SW480 (cell line): ENCODE data around the gene LUC7L3.
"Not testable (repeated sequence)": the region's sequence is repeated elsewhere in the genome, so short reads cannot be mapped to it uniquely, and the experiment has no call there.

Experiments used
- DNase-seq: peaks from one replicate; pipeline ENCODE4 v3.0.0-alpha.2; 2016; ENCODE audit warnings: low spot score

Gene LUC7L3

DNA sequence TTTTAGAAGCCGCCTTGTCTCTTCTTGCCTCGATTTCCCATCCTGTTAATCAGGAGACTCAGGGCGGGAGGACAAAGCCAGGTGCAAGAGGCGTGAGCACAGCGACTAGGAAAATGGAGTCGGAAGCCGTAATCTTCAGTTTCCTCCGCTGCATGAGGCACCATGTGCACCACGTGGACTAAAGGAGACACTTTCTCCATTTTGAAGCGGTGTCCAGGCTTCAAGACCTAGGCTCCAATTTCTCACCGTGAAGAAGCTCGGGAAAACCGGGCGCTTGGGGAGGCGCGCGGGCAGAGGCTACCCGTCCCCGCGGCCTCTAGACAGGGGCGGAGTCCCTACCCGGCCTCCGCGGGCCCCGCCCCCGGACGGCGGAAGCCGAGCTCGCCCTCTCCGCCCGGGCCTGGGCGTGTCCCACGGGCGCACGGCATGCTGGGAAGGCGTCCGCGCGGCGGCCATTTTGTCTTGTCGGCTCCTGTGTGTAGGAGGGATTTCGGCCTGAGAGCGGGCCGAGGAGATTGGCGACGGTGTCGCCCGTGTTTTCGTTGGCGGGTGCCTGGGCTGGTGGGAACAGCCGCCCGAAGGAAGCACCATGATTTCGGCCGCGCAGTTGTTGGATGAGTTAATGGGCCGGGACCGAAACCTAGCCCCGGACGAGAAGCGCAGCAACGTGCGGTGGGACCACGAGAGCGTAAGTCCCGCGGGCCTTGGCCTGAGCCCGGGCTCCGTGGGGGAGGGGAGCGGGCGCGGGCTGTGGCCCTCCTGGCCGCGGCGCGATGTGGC lies at the start of gene LUC7L3:
LUC7L3 (plus strand) TSS at position 460 of the 780 bp plus-strand sequence; CDS start at position 590, 130 bp downstream.
- DNase-seq, result peak; percentile 93

DNA sequence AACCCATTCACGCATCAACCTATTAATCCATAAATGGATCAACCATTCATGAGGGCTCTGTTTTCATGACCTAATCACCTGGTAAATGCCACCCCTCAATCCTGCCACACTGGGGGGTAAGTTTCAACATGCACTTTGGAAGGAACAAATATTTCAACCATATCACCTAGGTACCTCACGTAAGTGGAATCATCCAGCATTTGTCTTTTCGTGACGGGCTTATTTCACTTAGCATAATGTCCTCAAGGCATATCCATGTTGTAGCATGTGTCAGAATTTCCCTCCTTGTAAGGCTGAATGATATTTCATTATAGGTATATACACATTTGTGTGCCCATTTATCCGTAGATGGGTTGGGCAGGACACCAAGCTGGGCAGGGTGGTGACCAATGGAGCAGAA lies 47.3 kb upstream of the LUC7L3 start:
- no peak for DNase-seq

- DNase-seq, result no peak
These were observed 46.4 kb upstream of the LUC7L3 start for GRCh38 chr17:50672831-50673551.

- no peak for DNase-seq
These were observed 44.2 kb upstream of the LUC7L3 start for GRCh38 chr17:50675190-50675589.

GRCh38 chr17:50675627-50676026 lies 43.8 kb upstream of the LUC7L3 start:
- DNase-seq, result no peak

GRCh38 chr17:50676065-50676975 lies 43.1 kb upstream of the LUC7L3 start:
- DNase-seq, result no peak

DNA sequence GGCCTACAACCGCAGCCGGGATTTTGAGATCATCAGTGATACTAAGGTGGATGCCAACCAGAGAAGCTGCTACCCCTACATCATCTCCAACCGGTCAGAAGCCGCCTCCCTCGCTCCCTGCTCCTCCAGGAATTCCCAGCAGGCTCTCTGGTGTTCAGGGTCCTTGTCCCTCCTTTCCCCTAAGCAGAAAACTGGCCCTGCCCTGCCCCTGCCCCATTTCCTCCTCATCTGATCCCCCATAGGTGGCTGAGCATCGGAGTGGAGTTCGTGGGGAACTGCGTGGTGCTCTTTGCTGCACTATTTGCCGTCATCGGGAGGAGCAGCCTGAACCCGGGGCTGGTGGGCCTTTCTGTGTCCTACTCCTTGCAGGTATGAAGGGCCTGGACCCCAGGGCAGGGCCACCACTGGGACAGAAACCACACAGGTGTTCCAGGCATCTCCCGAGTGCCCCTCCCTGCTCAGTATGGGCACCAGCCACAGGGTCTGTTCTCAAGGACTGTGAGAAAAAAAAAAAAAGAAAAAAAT lies 41.5 kb upstream of the LUC7L3 start:
- DNase-seq, result no peak

DNA sequence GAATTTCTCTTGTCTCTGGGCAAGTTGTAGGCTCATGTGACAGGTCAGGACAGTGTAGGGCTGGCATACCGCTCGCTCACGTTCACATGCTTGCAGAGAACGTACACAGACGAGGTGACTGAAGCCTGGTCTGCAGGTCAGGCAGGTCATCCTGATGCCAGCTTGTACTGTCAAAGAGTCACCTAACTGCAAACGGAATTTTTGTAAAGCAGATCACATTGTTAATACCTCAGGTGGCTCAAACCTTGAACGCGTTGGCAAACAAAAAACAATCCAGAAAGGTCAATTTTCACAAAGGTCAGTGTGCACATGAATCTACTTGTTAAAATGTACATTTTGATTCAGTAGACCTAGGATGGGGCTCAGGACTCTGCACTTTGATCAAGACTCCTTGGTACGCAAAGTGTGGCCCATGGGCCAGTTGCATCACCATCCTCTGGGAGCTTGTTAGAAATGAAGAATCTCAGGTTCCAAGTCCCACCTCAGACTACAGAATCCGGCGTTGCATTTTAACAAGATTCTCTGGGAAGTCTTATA lies 40.3 kb upstream of the LUC7L3 start:
- DNase-seq, result no peak

GRCh38 chr17:50680126-50680525 lies 39.3 kb upstream of the LUC7L3 start:
- DNase-seq, result no peak

DNA sequence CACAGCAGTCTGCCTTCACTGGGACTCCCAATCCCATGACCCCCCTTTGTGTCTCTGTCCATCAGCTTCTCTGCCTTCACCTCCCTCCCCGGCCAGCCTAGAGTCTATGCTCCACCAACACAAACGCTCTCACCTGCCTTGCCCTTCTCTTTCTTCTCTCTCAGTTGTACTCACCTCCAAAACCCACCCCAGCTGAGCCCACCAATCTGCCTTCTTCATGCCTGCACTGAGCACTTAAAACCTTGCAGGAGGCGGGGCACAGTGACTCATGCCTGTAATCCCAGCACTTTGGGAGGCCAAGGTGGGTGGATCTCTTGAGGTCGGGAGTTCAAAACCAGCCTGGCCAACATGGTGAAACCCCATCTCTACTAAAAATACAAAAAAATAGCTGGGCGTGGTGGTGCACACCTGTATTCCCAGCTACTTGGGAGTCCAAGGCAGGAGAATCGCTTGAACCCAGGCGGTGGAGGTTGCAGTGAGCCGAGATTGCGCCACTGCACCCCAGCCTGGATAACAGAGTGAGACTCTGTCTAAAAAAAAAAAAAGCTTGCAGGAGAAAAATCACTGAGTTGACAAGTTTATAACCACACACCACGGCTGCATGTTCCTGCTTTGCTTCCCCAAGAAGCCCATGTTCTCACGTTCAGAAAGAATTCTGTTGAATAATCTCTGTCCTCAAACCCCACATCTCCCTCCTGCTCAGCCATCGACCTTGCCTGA lies 38.7 kb upstream of the LUC7L3 start:
- DNase-seq, result not testable (repeated sequence)

- peak; percentile 59 for DNase-seq
These were observed 37.9 kb upstream of the LUC7L3 start for GRCh38 chr17:50681263-50682200.

DNA sequence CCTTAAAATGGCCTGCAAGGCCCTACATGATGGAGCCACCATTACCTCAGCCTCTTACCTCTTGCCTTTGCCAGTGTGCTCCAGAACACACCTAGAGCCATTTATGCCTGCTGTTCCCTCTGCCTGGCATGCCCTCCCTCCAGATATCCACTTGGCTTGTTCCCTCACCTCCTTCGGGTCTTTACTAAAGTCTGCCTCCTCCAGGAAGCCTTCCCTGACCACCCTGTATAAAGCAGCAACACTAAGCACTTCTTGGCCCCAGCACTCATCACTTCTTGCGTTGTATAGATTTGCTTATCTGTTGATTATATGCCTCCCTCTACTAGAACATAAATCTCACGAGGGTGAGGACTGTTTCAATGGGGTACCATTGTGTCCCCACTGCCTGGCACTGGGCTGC lies 37.0 kb upstream of the LUC7L3 start:
- no peak for DNase-seq

DNA sequence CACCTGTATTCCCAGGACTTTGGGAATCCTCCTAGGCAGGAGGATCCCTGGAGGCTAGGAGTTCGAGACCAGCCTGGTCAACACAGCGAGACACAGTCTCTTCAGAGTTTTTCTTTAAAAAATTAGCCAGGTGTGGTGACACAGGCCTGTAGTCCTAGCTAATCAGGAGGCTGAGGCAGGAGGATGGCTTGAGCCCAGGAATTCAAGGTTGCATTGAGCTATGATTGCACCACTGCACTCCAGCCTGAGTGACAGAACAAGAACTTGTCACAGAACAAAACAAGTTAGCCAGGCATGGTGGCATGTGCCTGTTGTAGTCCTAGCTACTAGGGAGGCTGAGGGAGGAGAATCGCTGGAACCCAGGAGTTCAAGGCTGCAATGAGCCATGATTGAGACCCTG lies 36.5 kb upstream of the LUC7L3 start:
- DNase-seq, result no peak

GRCh38 chr17:50683434-50684287 lies 35.7 kb upstream of the LUC7L3 start:
- DNase-seq, result no peak

DNA sequence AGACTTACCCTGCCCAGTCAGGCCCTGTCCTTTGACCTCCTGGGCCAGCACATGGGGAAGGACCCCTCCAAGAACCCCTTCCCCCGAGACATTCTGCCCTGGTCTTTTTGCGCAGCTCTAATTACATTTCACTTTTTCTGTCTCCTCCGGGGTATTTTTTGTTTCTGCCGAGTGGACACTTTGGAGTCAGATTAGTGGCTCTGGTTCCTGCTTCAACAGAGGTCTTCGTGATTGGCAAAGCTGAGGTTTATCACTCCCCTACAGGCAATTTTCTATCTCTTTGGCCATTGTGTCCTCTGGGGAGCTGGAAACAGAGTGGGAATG lies 35.2 kb upstream of the LUC7L3 start:
- DNase-seq, result no peak

DNA sequence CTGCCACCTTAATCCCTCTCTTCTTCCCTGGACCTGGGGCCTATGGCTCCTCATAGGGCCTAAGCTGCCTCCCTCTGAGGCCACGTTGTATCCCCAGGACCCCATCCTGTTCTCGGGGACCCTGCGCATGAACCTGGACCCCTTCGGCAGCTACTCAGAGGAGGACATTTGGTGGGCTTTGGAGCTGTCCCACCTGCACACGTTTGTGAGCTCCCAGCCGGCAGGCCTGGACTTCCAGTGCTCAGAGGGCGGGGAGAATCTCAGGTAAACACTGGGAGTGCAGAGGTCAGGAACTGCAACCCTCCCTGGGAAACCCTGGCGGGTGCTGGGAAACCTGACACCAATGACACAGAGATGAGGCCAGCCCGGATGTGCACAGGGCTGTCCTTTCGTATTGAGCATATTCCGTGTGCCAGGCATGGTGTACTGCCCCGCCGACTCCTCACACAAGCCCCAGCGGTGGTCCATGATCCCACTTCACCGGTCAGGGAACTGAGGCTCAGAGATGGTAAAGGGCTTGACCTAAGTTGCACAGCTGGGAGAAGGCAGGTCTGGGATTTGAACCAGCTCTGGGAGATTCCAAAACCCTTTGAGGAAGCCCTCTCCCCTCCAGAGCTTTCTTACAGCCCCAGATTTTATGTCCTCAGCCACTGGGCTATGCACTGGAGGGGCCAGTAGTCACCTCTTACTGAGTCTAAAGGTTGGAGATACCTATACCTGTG lies 34.6 kb upstream of the LUC7L3 start:
- DNase-seq, result peak; percentile 75

DNA sequence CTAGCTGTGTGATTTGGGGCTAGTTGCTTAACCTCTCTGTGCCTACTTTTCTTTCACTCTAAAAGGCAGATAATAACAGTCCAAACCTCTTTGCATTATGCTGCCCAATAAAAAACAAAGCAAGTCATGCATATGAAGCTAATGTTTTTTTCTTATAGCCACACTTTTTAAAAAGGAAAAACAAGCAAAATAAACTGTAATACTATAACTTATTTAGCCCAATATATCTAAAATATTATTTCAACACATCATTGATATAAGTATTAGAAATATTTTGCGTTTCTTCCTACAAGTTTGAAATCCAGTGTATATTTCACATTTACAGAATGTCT lies 34.1 kb upstream of the LUC7L3 start:
- no peak for DNase-seq

- DNase-seq, result no peak
These were observed 33.5 kb upstream of the LUC7L3 start for GRCh38 chr17:50685691-50686493.
